K562 (cell line): ENCODE results near the gene CREBL2.

ENCODE experiments used
- SMARCE1 ChIP-seq: fragments of 450-650 bp; IDR thresholded peaks from 2 replicates; pipeline ENCODE4 v1.7.1; 2016; ENCODE audit warnings: mild to moderate bottlenecking
- ZNF232 ChIP-seq: sonication (generic); formaldehyde crosslinking; IDR thresholded peaks from 2 replicates; pipeline ENCODE4 v1.8.0; 2022; ENCODE audit warnings: mild to moderate bottlenecking, missing genetic modification reagents
- ZNF707 ChIP-seq: fragments of 250-450 bp; sonication (Bioruptor Pico); conservative IDR thresholded peaks from 2 replicates; pipeline ENCODE4 v1.8.0; 2022; ENCODE audit warnings: inconsistent platforms, mild to moderate bottlenecking, moderate library complexity

GRCh38 chr12:12626471-12626870, 14.8 kb downstream of the CREBL2 start:
- no peak for TF ChIP-seq ZNF707 (CRISPR knock-in tag)
- TF ChIP-seq SMARCE1, result no peak
- TF ChIP-seq ZNF232 (CRISPR knock-in tag), result no peak
